OCI-LY3 (cell line): ENCODE data around the gene OTUD4.
"Not testable (repeated sequence)": the region's sequence is repeated elsewhere in the genome, so short reads cannot be mapped to it uniquely, and the experiment has no call there.

ENCODE experiments used
- H2AFZ ChIP-seq: fragments of 200-600, 300-600 bp; shearing (Covaris generic); 2 replicates; pipeline ENCODE4 v1.6.0; 2014; ENCODE audit warnings: antibody characterized with exemption, low read depth, low read length
- H3K27ac ChIP-seq: fragments of 200-600, 300-600 bp; sonication (generic); 2 replicates; pipeline ENCODE4 v1.5.1; 2014; ENCODE audit warnings: mild to moderate bottlenecking, low read length, moderate library complexity, mixed read lengths
- H3K27me3 ChIP-seq: fragments of 200-600, 300-600 bp; sonication (generic); 2 replicates; pipeline ENCODE4 v1.6.1; 2014; ENCODE audit warnings: low read depth, low read length, mixed read lengths
- H3K36me3 ChIP-seq: fragments of 200-600, 300-600 bp; sonication (generic); replicated peaks from 2 replicates; pipeline ENCODE3; 2014; ENCODE audit warnings: low read depth, low read length, mixed read lengths
- H3K4me1 ChIP-seq: fragments of 300-600, 200-600 bp; sonication (generic); 2 replicates; pipeline ENCODE4 v1.6.1; 2014; ENCODE audit warnings: low read length, mixed read lengths
- H3K4me2 ChIP-seq: fragments of 200-600, 300-600 bp; sonication (generic); 2 replicates; pipeline ENCODE4 v1.6.1; 2014; ENCODE audit warnings: low read length, mixed read lengths
- H3K4me3 ChIP-seq: fragments of 300-600, 200-600 bp; sonication (generic); 2 replicates; pipeline ENCODE4 v1.5.1; 2014; ENCODE audit warnings: antibody characterized with exemption, mild to moderate bottlenecking, low read length, moderate library complexity
- H3K79me2 ChIP-seq: fragments of 300-600, 200-600 bp; shearing (Covaris generic); 2 replicates; pipeline ENCODE4 v1.6.1; 2014; ENCODE audit warnings: mild to moderate bottlenecking, low read length, mixed read lengths
- H3K9ac ChIP-seq: fragments of 300-600, 200-600 bp; shearing (Covaris generic); 2 replicates; pipeline ENCODE4 v1.6.0; 2014; ENCODE audit warnings: mild to moderate bottlenecking, low read length, moderate library complexity
- H3K9me3 ChIP-seq: fragments of 200-600, 300-600 bp; shearing (Covaris generic); 2 replicates; pipeline ENCODE4 v1.6.1; 2014; ENCODE audit warnings: low read length, mixed read lengths; ENCODE audit not compliant: insufficient read depth
- H4K20me1 ChIP-seq: fragments of 200-600, 300-600 bp; sonication (generic); 2 replicates; pipeline ENCODE4 v1.6.1; 2016; ENCODE audit warnings: low read length, mixed read lengths; ENCODE audit not compliant: insufficient read depth
- EZH2phosphoT487 ChIP-seq: fragments of 200-600 bp; shearing (Covaris generic); IDR thresholded peaks from 2 replicates; pipeline ENCODE4 v1.6.1; 2018; ENCODE audit warnings: antibody characterized with exemption, mixed run types, low read depth
- TF ChIP-seq, protein P1 (sequence below): fragments of 200-600, 300-600 bp; sonication (generic); IDR thresholded peaks from 2 replicates; pipeline ENCODE4 v1.5.1; 2014; ENCODE audit warnings: antibody characterized with exemption, low read length, low read depth

The OTUD4 gene

DNA sequence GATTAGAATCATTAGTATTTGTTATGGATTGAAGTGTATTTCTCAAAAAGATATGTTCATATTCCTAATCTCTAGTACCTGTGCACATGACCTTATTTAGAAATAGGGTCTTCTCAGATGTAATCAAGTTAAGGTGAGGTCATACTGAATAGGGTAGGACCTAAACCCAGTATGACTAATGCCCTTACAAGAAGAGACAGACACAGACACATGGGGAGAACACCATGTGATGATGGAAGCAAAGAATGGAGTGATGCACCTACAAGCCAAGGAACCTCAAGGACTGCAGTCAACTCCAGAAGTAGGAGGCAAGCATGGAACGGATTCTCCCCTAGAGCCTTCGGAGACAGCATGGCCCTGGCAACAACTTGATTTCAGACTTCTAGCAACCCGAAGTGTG lies 31.4 kb downstream of the OTUD4 start:
- Histone ChIP-seq H3K27me3 (no peaks in the 10 kb centered on the region), H3K4me3 (no peak overlapping the region), H3K9me3 (no peaks in the 10 kb centered on the region), H3K36me3 (peaks cover 73% of the 10 kb centered on the region), H3K27ac (no peak overlapping the region), H3K79me2 (peaks cover 6% of the 10 kb centered on the region), H2AFZ (no peak overlapping the region), H3K4me2 (no peak overlapping the region), H4K20me1 (no peaks in the 10 kb centered on the region), H3K4me1 (no peaks in the 10 kb centered on the region), H3K9ac (no peak overlapping the region)
- no peak for TF ChIP-seq EZH2phosphoT487
- TF ChIP-seq, protein P1, sequence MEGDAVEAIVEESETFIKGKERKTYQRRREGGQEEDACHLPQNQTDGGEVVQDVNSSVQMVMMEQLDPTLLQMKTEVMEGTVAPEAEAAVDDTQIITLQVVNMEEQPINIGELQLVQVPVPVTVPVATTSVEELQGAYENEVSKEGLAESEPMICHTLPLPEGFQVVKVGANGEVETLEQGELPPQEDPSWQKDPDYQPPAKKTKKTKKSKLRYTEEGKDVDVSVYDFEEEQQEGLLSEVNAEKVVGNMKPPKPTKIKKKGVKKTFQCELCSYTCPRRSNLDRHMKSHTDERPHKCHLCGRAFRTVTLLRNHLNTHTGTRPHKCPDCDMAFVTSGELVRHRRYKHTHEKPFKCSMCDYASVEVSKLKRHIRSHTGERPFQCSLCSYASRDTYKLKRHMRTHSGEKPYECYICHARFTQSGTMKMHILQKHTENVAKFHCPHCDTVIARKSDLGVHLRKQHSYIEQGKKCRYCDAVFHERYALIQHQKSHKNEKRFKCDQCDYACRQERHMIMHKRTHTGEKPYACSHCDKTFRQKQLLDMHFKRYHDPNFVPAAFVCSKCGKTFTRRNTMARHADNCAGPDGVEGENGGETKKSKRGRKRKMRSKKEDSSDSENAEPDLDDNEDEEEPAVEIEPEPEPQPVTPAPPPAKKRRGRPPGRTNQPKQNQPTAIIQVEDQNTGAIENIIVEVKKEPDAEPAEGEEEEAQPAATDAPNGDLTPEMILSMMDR: no peak

DNA sequence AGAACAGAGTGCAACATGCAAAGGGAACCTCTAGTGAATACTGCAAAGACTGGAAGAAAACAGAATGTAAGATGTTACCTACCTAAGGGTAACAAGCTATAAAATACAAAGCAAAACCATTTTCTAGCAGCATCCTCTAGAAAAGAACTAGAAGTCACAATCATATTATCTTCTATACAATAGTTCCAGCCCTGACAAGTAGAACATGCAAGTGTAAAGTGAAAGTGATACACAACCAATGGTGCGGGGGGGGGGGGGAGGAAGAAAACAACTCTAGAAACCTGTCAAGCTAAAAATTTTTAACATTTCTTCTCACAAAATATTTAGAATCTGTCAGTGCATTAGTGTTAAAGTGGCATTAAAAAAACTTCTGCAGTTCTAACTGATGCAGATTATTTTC lies 44.2 kb downstream of the OTUD4 start:
- not testable (repeated sequence) for H3K9ac ChIP-seq, H2AFZ ChIP-seq, H3K4me3 ChIP-seq, H3K27ac ChIP-seq, H3K27me3 ChIP-seq, H3K79me2 ChIP-seq, H3K4me2 ChIP-seq, H3K9me3 ChIP-seq
- Histone ChIP-seq H3K4me1 (peaks cover 29% of the 10 kb centered on the region), H4K20me1 (peaks cover 17% of the 10 kb centered on the region), H3K36me3 (peaks cover 34% of the 10 kb centered on the region)

DNA sequence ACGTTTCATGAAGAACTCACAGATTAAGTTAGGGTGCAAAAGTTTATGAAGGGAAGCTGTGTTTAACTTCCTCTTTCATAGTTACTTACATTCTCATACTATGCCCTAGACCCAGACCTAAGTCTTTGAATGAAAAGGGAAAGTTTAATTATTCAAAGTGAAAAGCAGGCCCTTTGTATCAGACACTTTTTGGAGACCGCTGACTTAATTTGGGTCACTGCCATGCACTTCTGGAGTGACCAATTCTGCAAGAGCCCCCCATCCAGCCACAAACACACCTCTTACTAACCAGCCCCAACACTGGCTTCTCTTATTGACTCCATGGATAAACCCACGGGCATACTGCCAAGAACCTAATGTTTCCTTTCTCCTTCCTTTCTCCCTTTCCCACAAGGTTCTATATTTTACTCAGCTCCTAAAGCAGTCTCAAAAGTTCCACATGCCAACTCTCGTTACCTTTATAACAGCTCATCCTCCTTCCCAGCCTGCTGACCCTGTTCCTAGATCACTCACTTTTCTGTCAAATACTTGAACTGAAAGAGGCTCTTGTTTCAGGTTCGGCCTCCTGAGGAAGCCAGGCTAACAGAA lies 47.8 kb downstream of the OTUD4 start:
- Histone ChIP-seq H3K4me1 (peaks cover 37% of the 10 kb centered on the region), H3K27me3 (no peaks in the 10 kb centered on the region), H3K27ac (peak overlapping the region; percentile 84), H3K4me3 (peak overlapping the region; percentile 60), H3K9ac (peak overlapping the region; percentile 39; the same call in 1 of the 2 replicates), H3K79me2 (no peaks in the 10 kb centered on the region; the same call in 1 of the 2 replicates), H3K36me3 (peaks cover 31% of the 10 kb centered on the region), H3K9me3 (no peaks in the 10 kb centered on the region), H2AFZ (no peak overlapping the region), H3K4me2 (peak overlapping the region; percentile 80), H4K20me1 (peaks cover 29% of the 10 kb centered on the region)
- TF ChIP-seq, protein P1: no peak
- TF ChIP-seq EZH2phosphoT487: no peak

DNA sequence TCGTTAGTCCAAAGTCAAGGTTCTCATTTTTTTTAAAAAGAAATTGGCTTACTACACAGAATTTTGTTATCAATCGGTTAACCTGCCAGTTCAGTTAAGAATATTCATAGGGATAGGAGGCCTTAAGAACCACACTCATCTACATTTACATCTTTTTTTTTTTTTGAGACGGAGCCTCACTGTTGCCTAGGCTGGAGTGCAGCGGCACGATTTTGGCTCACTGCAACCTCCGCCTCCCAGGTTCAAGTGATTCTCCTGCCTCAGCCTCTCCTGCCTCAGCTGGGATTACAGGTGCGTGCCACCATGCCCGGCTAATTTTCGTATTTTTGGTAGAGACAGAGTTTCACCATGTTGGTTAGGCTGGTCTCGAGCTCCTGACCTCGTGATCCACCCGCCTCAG lies 48.5 kb downstream of the OTUD4 start:
- H4K20me1 ChIP-seq: peaks cover 29% of the 10 kb centered on the region
- TF ChIP-seq, protein P1: no peak
- no peak for TF ChIP-seq EZH2phosphoT487
- no peak overlapping the region for H3K9ac ChIP-seq
- no peaks in the 10 kb centered on the region; the same call in 1 of the 2 replicates for H3K79me2 ChIP-seq
- H3K27ac ChIP-seq: peak overlapping the region; percentile 84
- H3K4me3 ChIP-seq: peak overlapping the region; percentile 60; the same call in 1 of the 2 replicates
- H3K9me3 ChIP-seq: no peaks in the 10 kb centered on the region
- H3K36me3 ChIP-seq: peaks cover 36% of the 10 kb centered on the region
- no peak overlapping the region for H2AFZ ChIP-seq
- H3K4me1 ChIP-seq: peaks cover 37% of the 10 kb centered on the region
- H3K27me3 ChIP-seq: no peaks in the 10 kb centered on the region
- H3K4me2 ChIP-seq: peak overlapping the region; percentile 80
